Left cardiac atrium (tissue), 4 donors: ENCODE measurements around the gene RAC2. TPM values are rescaled to one million over a fixed set of nuclear protein-coding genes. Genes with fewer than 3 reads are reported as not detected.

Experiments
- ATAC-seq, 2 donors: fragments of 200-7000 bp; cut with Tn5 transposase; one replicate each; pipeline ENCODE4 v1.9.1; 2020; ENCODE audit warnings: mild to moderate bottlenecking in 2 of 2, moderate library complexity in 2 of 2
- DNase-seq: peaks from one replicate; pipeline ENCODE4 v3.0.0-alpha.2; 2020
- intact Hi-C, 2 donors: fragments of 100-400 bp; cut with DNase I; formaldehyde crosslinking; loops; one replicate each; pipeline versions ENCODE4 v1.14.1 to v1.15.1; 2022 to 2023
- long read RNA-seq: library from polyadenylated mRNA; unstranded; transcript quantifications from one replicate; pipeline ENCODE4 v2.0.0, GENCODE V29; 2021
- total RNA-seq, 2 donors: library from RNA; stranded (reverse); fragmentation: NEBNext Ultra II Directional; extraction: Animal tissue kit (Norgen Biotek cat#: 25700); gene quantifications; one replicate each; pipeline ENCODE4 v1.2.1, GENCODE V29; 2021
- donor health status: DM: no; HTN: yes; CAD: no.
- donor health status: DM: no; HTN: yes; CAD: no; lungs with severe emphysema.
- donor health status: DM: yes; HTN: yes; CAD: no.
- donor health status: Dilated cardiomyopathy.

Gene RAC2
- total RNA-seq, result 10 to 100 TPM in 1 of 2 donors, 1 to 10 TPM in 1; 6.4 to 12.5 TPM
- long read RNA-seq, partial matches to known transcripts, result 0 of 4 reads
- long read RNA-seq, other reads (novel, unspliced or antisense), result 0 of 4 reads

- peak; percentile 51 to 78 for ATAC-seq
- intact Hi-C loops, result no loop called here
- DNase-seq, result peak; percentile 72
Observed at GRCh38 chr22:37244114-37244921, at the start of gene RAC2. Gene RAC2 (minus strand): TSS chr22:37244269. CDS start chr22:37244148, 121 bp downstream.

- intact Hi-C loops, result no loop called here
Observed at GRCh38 chr22:37293172-37293571, 49.1 kb upstream of the RAC2 start.

GRCh38 chr22:37292641-37293040 is 48.6 kb upstream of the RAC2 start:
- no peak for DNase-seq

More at GRCh38 chr22:37293172-37293571, 49.1 kb upstream of the RAC2 start:
- DNase-seq, result no peak
- ATAC-seq, result no peak

GRCh38 chr22:37291559-37292298 is 47.7 kb upstream of the RAC2 start:
- no peak for DNase-seq
- intact Hi-C loops, result no loop called here
- no peak for ATAC-seq

More at GRCh38 chr22:37292641-37293040, 48.6 kb upstream of the RAC2 start:
- ATAC-seq, result no peak
- intact Hi-C loops, result no loop called here

DNA sequence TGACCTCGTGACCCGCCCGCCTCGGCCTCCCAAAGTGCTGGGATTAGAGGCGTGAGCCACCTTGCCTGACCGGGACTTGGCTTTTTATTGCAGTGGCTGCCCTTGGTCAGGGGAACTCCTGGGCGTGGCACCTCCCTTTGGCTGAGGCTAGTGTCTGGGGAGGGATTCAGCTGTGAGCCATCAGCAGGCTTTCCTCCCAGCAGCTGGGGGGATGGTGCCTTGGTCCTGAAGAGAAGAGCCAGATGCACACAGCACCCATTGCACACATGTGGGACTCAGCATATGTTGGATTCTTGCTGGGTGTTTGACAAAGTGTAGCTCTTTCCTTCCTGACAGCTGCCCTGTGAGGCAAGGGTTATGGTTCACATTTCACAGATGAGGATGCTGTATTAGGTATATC is 46.7 kb upstream of the RAC2 start:
- ATAC-seq (peak in 1 of 2 donors; percentile 20), DNase-seq (no peak)
- intact Hi-C loops, result no loop called here

DNA sequence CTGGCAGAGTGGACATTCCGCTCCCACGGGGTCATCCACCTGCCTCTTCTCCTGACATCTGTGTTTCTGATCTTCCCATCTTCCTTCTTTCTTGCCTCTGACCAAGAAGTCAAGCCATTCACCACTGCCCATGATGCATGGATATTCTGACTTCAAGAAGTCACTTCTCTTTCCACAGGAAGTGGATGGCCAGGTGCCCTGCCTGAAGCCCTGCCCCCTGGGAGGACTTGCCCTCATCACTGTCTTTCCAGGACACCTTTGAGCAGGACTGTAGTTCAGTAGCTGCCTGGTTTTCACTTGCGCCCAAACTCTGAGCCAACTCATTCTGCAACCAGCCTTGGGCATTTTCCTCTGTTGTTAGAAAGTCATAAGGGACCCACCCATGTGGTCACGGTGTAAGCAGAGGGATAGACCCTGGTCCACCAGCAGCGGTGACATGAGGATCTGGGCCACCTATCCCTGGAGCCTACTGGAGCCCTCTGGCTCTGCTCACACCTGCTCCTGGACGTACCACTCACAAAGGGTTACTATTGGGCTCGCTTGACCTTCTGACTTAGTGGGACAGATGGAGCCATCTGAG is 45.2 kb upstream of the RAC2 start:
- intact Hi-C loops, result no loop called here
- DNase-seq (no peak), ATAC-seq (no peak)

DNA sequence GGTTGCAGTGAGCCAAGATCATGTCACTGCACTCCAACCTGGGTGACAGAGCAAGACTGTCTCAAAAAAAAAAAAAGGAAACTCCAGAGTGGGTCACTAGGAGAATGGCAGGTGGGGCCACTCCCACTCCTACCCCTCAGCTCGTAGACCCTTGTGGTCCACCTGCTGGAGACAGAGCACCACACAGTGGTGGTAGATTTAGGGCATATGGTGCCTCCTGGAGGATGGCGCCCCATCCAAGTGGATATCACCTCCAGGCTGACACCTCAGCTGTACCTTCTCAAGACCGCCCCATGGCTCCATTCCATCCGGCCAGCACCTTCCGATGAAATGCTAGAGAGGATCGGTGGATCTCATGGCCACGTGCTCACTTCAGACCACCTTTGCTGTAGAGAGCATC is 44.5 kb upstream of the RAC2 start:
- DNase-seq (no peak), ATAC-seq (no peak)
- intact Hi-C loops, result no loop called here

DNA sequence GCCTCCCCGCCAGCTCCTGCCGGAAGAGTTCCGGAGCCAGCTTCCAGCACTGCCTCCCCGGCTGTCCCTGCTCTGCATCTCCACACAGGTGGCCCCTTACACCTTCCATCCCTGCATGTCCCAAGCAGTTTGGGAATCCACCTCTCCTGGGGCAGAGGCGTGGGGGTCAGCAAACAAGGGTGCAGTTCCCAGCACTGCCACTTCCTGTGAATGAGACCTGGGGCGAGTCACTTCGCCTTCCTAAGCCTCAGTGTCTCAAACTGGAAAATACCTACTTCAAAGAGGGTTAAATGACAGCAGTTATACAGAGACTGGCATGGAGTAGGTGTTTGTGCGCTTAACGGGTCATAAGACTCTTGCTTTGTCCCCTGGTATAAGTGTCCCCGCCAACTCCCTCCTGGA is 43.5 kb upstream of the RAC2 start:
- intact Hi-C loops, result no loop called here
- no peak for ATAC-seq
- no peak for DNase-seq

GRCh38 chr22:37285937-37286336 is 41.9 kb upstream of the RAC2 start:
- ATAC-seq (no peak), DNase-seq (no peak)
- intact Hi-C loops, result no loop called here

- ATAC-seq, result peak; percentile 84 to 85
Observed at GRCh38 chr22:37284805-37285355, 40.8 kb upstream of the RAC2 start.

DNA sequence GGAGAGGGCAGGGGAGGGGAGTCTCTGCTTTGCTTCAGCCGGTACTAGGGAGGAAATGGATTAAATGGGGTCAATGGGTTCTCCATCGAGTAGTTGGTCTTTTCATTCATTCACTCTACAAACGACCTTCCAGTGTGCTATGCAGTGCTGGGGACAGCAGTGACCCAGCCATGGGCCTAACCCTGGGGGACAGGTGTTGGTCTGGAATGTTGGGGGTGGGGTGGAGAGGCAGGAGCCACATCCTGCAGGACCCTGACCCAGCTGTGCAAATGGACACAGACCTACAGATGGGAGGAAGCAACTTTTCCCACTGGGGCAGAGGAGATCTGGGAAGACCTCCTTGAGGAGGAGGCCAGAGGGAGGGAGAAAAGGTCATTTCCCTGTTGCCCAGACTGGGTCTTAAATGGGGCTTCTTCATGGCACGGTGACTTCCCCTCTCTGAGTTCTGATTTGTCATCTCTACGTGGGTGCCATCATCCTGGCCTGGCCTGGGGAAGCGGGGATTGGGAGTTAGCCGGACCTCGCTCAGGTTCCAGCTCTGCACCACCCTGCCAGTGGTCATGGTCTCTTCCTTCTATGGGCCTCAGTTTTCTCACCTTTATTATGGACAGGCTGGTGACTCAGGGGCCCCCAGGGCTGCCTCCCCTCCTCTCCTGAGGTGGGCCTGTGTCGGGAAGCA is 40.2 kb upstream of the RAC2 start:
- intact Hi-C loops, result no loop called here
- DNase-seq, result no peak
- ATAC-seq, result peak in 1 of 2 donors; percentile 7

More at GRCh38 chr22:37284805-37285355, 40.8 kb upstream of the RAC2 start:
- intact Hi-C loops, result no loop called here
- peak; percentile 56 for DNase-seq

- peak in 1 of 2 donors; percentile 11 for ATAC-seq
Observed at GRCh38 chr22:37283393-37283937, 39.4 kb upstream of the RAC2 start.

DNA sequence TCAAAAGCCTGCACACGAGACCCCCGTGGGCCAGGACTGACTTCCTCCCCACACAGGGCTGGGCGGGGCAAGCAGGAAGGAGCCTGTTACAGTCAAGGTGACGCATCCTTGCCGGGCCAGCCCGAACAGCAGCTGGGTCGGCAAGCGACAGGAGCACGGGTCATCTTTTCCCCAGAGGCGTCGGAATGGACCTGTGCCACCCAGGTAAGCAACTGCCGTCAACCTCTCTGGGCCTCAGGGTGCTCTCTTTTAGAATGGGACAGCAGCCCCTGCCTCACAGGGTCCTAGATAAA is 38.3 kb upstream of the RAC2 start, which contains the start of gene CYTH4:
Gene CYTH4 (plus strand): TSS at position 124 of the 293 bp plus-strand sequence. CDS start 62 bp downstream, at position 186.
- intact Hi-C loops, result no loop called here
- DNase-seq, result peak; percentile 76
- peak in 1 of 2 donors; percentile 51 for ATAC-seq

More at GRCh38 chr22:37283393-37283937, 39.4 kb upstream of the RAC2 start:
- intact Hi-C loops, result no loop called here
- no peak for DNase-seq

- DNase-seq (no peak), ATAC-seq (no peak)
- intact Hi-C loops, result no loop called here
Observed at GRCh38 chr22:37281646-37282384, 37.7 kb upstream of the RAC2 start.

DNA sequence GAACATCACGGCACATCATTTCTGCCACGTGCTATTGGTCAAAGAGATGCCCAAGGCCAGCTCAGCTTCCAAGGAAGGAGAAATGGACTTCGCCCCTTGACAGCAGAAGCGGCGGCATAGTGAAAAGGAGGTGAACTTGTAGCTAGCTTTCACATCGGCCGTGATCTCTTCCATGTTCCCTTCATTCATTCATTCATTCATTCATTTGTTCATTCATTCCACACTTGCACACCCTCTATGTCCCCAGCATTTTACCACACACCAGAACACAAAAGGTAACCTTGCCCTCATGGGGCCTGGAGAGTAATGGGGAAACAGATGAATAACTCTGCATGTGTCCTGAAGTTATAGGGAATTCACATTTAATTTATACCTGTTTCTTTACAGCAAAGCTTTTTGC is 37.1 kb upstream of the RAC2 start:
- ATAC-seq (no peak), DNase-seq (no peak)
- intact Hi-C loops, result no loop called here

DNA sequence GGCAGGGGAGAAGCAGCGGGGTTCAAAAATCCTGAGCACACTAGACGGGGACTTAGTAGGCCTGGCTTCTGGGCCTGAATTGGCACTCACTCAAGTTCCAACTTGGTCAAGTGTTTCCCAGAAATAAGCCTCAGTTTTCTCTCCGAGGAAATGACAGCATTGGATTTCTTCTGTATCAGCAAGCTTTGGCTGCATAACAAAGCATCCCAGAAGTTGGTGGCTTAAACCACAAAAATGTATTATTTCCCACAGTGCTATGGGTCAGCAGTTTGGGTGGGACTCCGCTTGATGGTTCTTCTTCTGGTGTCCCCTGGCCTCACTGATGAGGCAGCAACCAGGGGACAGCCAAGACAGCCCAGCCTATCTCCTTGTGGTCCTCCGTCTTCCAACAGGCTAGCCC is 36.6 kb upstream of the RAC2 start:
- intact Hi-C loops, result no loop called here
- DNase-seq (no peak), ATAC-seq (no peak)

GRCh38 chr22:37279331-37280181 is 35.5 kb upstream of the RAC2 start:
- intact Hi-C loops, result no loop called here
- DNase-seq, result no peak
- ATAC-seq, result no peak
